GM12878 (cell line): ENCODE data around the gene ATP6V1G3. TPM values are rescaled to one million over a fixed set of nuclear protein-coding genes. Genes with fewer than 3 reads are reported as not detected.

Experiments
- ATF2 ChIP-seq: IDR thresholded peaks from 2 replicates; pipeline ENCODE4 v1.6.1; 2012; ENCODE audit warnings: low read length, inconsistent platforms
- ATF7 ChIP-seq: fragments of 450-650 bp; IDR thresholded peaks from 2 replicates; pipeline ENCODE4 v1.6.1; 2016; ENCODE audit warnings: low read depth, mild to moderate bottlenecking
- CHD4 ChIP-seq: fragments of 200-600 bp; sonication (generic); IDR thresholded peaks from 2 replicates; pipeline ENCODE4 v1.6.1; 2016; ENCODE audit warnings: mild to moderate bottlenecking
- E4F1 ChIP-seq: fragments of 450-650 bp; IDR thresholded peaks from 2 replicates; pipeline ENCODE4 v1.6.1; 2018; ENCODE audit warnings: borderline replicate concordance, mild to moderate bottlenecking; ENCODE audit not compliant: partially characterized antibody
- EED ChIP-seq: sonication (generic); IDR thresholded peaks from 2 replicates; pipeline ENCODE4 v1.6.1; 2016; ENCODE audit warnings: antibody characterized with exemption, low read depth
- ETV6 ChIP-seq, 2 experiments: fragments of 450-650 bp in 1 of 2; IDR thresholded peaks in 1 of 2; conservative IDR thresholded peaks in 1 of 2; 2 replicates each; pipeline ENCODE4 v1.6.1; 2014; ENCODE audit warnings: antibody characterized with exemption in 1 of 2, borderline replicate concordance in 1 of 2, low read depth in 1 of 2, mild to moderate bottlenecking in 1 of 2, moderate library complexity in 1 of 2
- IKZF1 ChIP-seq: fragments of 450-650 bp; conservative IDR thresholded peaks from 2 replicates; pipeline ENCODE4 v1.6.1; 2017; ENCODE audit warnings: antibody characterized with exemption, mild to moderate bottlenecking
- IKZF2 ChIP-seq, 2 experiments: fragments of 450-650 bp; IDR thresholded peaks; 2 replicates each; pipeline ENCODE4 v1.6.1; 2017; ENCODE audit warnings: mild to moderate bottlenecking in 2 of 2, moderate library complexity in 2 of 2
- JUNB ChIP-seq: IDR thresholded peaks from 2 replicates; pipeline ENCODE4 v1.6.1; 2016; ENCODE audit warnings: antibody characterized with exemption, mild to moderate bottlenecking
- MLLT1 ChIP-seq: fragments of 450-650 bp; IDR thresholded peaks from 2 replicates; pipeline ENCODE4 v1.6.1; 2016; ENCODE audit warnings: mild to moderate bottlenecking
- PAX5 ChIP-seq: IDR thresholded peaks from 2 replicates; pipeline ENCODE4 v1.6.1; 2011; ENCODE audit warnings: low read depth, low read length, borderline replicate concordance
- RAD21 ChIP-seq: IDR thresholded peaks from 2 replicates; pipeline ENCODE4 v1.6.1; 2011; ENCODE audit warnings: mild to moderate bottlenecking, low read depth, low read length, moderate library complexity; ENCODE audit not compliant: insufficient read depth
- RELB ChIP-seq: fragments of 450-650 bp; IDR thresholded peaks from 2 replicates; pipeline ENCODE4 v1.6.1; 2017; ENCODE audit warnings: low read depth, mild to moderate bottlenecking, moderate library complexity
- STAT1 ChIP-seq: fragments of 450-650 bp; conservative IDR thresholded peaks from 2 replicates; pipeline ENCODE4 v1.6.1; 2014; ENCODE audit warnings: antibody characterized with exemption, mild to moderate bottlenecking
- TCF3 ChIP-seq: IDR thresholded peaks from 2 replicates; pipeline ENCODE4 v1.6.1; 2012; ENCODE audit warnings: low read depth, mild to moderate bottlenecking, low read length, borderline replicate concordance; ENCODE audit not compliant: insufficient read depth
- ZBTB11 ChIP-seq: fragments of 450-650 bp; formaldehyde crosslinking; IDR thresholded peaks from 2 replicates; pipeline ENCODE4 v1.5.0; 2022; ENCODE audit warnings: mild to moderate bottlenecking, missing genetic modification characterization
- ZNF24 ChIP-seq: fragments of 450-650 bp; IDR thresholded peaks from 2 replicates; pipeline ENCODE4 v1.6.1; 2017; ENCODE audit warnings: antibody characterized with exemption, mild to moderate bottlenecking
- ZSCAN29 ChIP-seq: fragments of 450-650 bp; IDR thresholded peaks from 2 replicates; pipeline ENCODE4 v1.6.1; 2017; ENCODE audit warnings: mild to moderate bottlenecking, moderate library complexity
- polyA plus RNA-seq, 11 experiments: library from polyadenylated mRNA; depleted of rRNA in 4 of 11; unstranded in 6 of 11; stranded (reverse) in 5 of 11; fragments of >200 nt; fragmentation: Nextera tagmentation in 4 of 11; fragmentation: Illumina TruSeq in 1 of 11; extraction: Ambion mirVana in 4 of 11; extraction: Trizol in 1 of 11; gene quantifications; 1 replicate in 1 of 11; 2 replicates in 10 of 11; pipeline versions ENCODE4 v1.2.1 to v1.2.3, GENCODE V29; 2011 to 2016; ENCODE audit warnings: inconsistent platforms in 2 of 11, missing spikeins in 2 of 11, low read depth in 1 of 11
- total RNA-seq, 4 experiments: library from RNA; depleted of rRNA in 3 of 4; stranded (reverse); fragments of >200 nt in 3 of 4; fragmentation: Illumina TruSeq in 1 of 4; extraction: Trizol in 1 of 4; gene quantifications; 2 replicates each; pipeline versions ENCODE4 v1.2.1 to v1.2.3, GENCODE V29; 2013 to 2021
- TF ChIP-seq, protein P1 (sequence below): fragments of 450-650 bp; IDR thresholded peaks from 2 replicates; pipeline ENCODE4 v1.6.1; 2016; ENCODE audit warnings: mild to moderate bottlenecking

ATP6V1G3 gene
- total and polyA plus RNA-seq, 10 of the 15 experiments (the other 5 are each of a cell fraction or from before 2014, with no cell fraction given): 0.22 TPM; not detected in 9

- TF ChIP-seq ZBTB11 (CRISPR knock-in tag): no peak
- TF ChIP-seq, protein P1, sequence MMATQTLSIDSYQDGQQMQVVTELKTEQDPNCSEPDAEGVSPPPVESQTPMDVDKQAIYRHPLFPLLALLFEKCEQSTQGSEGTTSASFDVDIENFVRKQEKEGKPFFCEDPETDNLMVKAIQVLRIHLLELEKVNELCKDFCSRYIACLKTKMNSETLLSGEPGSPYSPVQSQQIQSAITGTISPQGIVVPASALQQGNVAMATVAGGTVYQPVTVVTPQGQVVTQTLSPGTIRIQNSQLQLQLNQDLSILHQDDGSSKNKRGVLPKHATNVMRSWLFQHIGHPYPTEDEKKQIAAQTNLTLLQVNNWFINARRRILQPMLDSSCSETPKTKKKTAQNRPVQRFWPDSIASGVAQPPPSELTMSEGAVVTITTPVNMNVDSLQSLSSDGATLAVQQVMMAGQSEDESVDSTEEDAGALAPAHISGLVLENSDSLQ: peak; percentile 59; the same call in 1 of the 2 replicates
- no peak for TF ChIP-seq CHD4
- 0 out of 2 replicates have a peak, but pooled peaks have one; percentile 13 for TF ChIP-seq RAD21
- TF ChIP-seq ATF7: peak; percentile 75
- TF ChIP-seq ZSCAN29: no peak
- TF ChIP-seq TCF3: no peak
- peak in 1 of 2 experiments; percentile 98; a peak in 2 of 4 replicates for TF ChIP-seq ETV6 (conservative IDR thresholded peaks at IDR 0.05 in 1 of 2, IDR thresholded peaks at IDR 0.05 in 1 of 2; ENCODE audit: borderline replicate concordance in 1 of 2, low read depth in 1 of 2)
- TF ChIP-seq IKZF1: peak; percentile 88
- no peak for TF ChIP-seq PAX5
- peak; percentile 86 to 91 for TF ChIP-seq IKZF2 (IDR thresholded peaks at IDR 0.05)
- TF ChIP-seq EED: peak; percentile 76
- no peak for TF ChIP-seq STAT1
- TF ChIP-seq ZNF24: no peak
- TF ChIP-seq RELB: peak; percentile 54
- TF ChIP-seq E4F1: peak; percentile 45
- no peak; the same call in 1 of the 2 replicates for TF ChIP-seq JUNB
- TF ChIP-seq ATF2: peak; percentile 33; the same call in 1 of the 2 replicates
- peak; percentile 70 for TF ChIP-seq MLLT1
These were observed 16.5 kb upstream of the ATP6V1G3 start (continued) for GRCh38 chr1:198556971-198557370.
